GM12878 (cell line): ENCODE measurements around the gene HMGCL. TPM values are rescaled to one million over a fixed set of nuclear protein-coding genes. Genes with fewer than 3 reads are reported as not detected.

ENCODE experiments used
- BCLAF1 ChIP-seq: fragments of 450-650 bp; IDR thresholded peaks from 2 replicates; pipeline ENCODE4 v1.6.1; 2017; ENCODE audit warnings: antibody characterized with exemption, mild to moderate bottlenecking, moderate library complexity
- BRCA1 ChIP-seq: IDR thresholded peaks from 2 replicates; pipeline ENCODE4 v1.6.1; 2011; ENCODE audit warnings: low read depth, low read length, improper control_type of control experiment
- CEBPB ChIP-seq, 2 experiments: fragments of 150-350 bp in 1 of 2; IDR thresholded peaks; 2 replicates each; pipeline ENCODE4 v1.6.1; 2012 to 2014; ENCODE audit warnings: low read depth in 2 of 2, low read length in 2 of 2, borderline replicate concordance in 1 of 2, inconsistent platforms in 1 of 2
- CEBPZ ChIP-seq: fragments of 150-350 bp; IDR thresholded peaks from 2 replicates; pipeline ENCODE4 v1.6.1; 2016; ENCODE audit warnings: low read depth, low read length
- CUX1 ChIP-seq: IDR thresholded peaks from 2 replicates; pipeline ENCODE4 v1.6.1; 2012; ENCODE audit warnings: improper control_type of control experiment, low read depth, low read length; ENCODE audit not compliant: insufficient replicate concordance
- EGR1 ChIP-seq, 2 experiments: IDR thresholded peaks; 1 replicate in 1 of 2; 2 replicates in 1 of 2; pipeline ENCODE4 v1.6.1; 2011 to 2012; ENCODE audit warnings: low read depth in 2 of 2, low read length in 2 of 2, borderline replicate concordance in 1 of 2, mild to moderate bottlenecking in 1 of 2, moderate library complexity in 1 of 2
- EZH2 ChIP-seq: IDR thresholded peaks from 2 replicates; pipeline ENCODE4 v1.6.1; 2012; ENCODE audit warnings: low read depth, mild to moderate bottlenecking, control low read depth, inconsistent platforms, low read length, borderline replicate concordance; ENCODE audit not compliant: control insufficient read depth
- GABPA ChIP-seq: IDR thresholded peaks from 2 replicates; pipeline ENCODE4 v1.6.1; 2014; ENCODE audit warnings: antibody characterized with exemption, low read depth, mild to moderate bottlenecking, inconsistent platforms
- IKZF2 ChIP-seq, 2 experiments: fragments of 450-650 bp; IDR thresholded peaks; 2 replicates each; pipeline ENCODE4 v1.6.1; 2017; ENCODE audit warnings: mild to moderate bottlenecking in 2 of 2, moderate library complexity in 2 of 2
- PML ChIP-seq: IDR thresholded peaks from 2 replicates; pipeline ENCODE4 v1.6.1; 2012; ENCODE audit warnings: low read length, inconsistent platforms
- POLR2AphosphoS5 ChIP-seq: IDR thresholded peaks from 2 replicates; pipeline ENCODE4 v1.6.1; 2011; ENCODE audit warnings: mild to moderate bottlenecking, low read length, inconsistent platforms
- RBBP5 ChIP-seq: fragments of 200-600 bp; sonication (generic); conservative IDR thresholded peaks from 2 replicates; pipeline ENCODE4 v1.6.1; 2016
- SMAD1 ChIP-seq: fragments of 450-650 bp; IDR thresholded peaks from 2 replicates; pipeline ENCODE4 v1.6.1; 2018; ENCODE audit warnings: mild to moderate bottlenecking, low read depth; ENCODE audit not compliant: partially characterized antibody
- TBL1XR1 ChIP-seq: IDR thresholded peaks from 2 replicates; pipeline ENCODE4 v1.6.1; 2012; ENCODE audit warnings: low read depth, low read length, improper control_type of control experiment
- ZNF24 ChIP-seq: fragments of 450-650 bp; IDR thresholded peaks from 2 replicates; pipeline ENCODE4 v1.6.1; 2017; ENCODE audit warnings: antibody characterized with exemption, mild to moderate bottlenecking
- ZSCAN29 ChIP-seq: fragments of 450-650 bp; IDR thresholded peaks from 2 replicates; pipeline ENCODE4 v1.6.1; 2017; ENCODE audit warnings: mild to moderate bottlenecking, moderate library complexity
- polyA plus RNA-seq, 11 experiments: library from polyadenylated mRNA; depleted of rRNA in 4 of 11; unstranded in 6 of 11; stranded (reverse) in 5 of 11; fragments of >200 nt; fragmentation: Nextera tagmentation in 4 of 11; fragmentation: Illumina TruSeq in 1 of 11; extraction: Ambion mirVana in 4 of 11; extraction: Trizol in 1 of 11; gene quantifications; 1 replicate in 1 of 11; 2 replicates in 10 of 11; pipeline versions ENCODE4 v1.2.1 to v1.2.3, GENCODE V29; 2011 to 2016; ENCODE audit warnings: inconsistent platforms in 2 of 11, missing spikeins in 2 of 11, low read depth in 1 of 11
- total RNA-seq, 4 experiments: library from RNA; depleted of rRNA in 3 of 4; stranded (reverse); fragments of >200 nt in 3 of 4; fragmentation: Illumina TruSeq in 1 of 4; extraction: Trizol in 1 of 4; gene quantifications; 2 replicates each; pipeline versions ENCODE4 v1.2.1 to v1.2.3, GENCODE V29; 2013 to 2021

The HMGCL gene
- total and polyA plus RNA-seq, 10 of the 15 experiments (the other 5 are each of a cell fraction or from before 2014, with no cell fraction given): 29.4 to 127 (median 36.4) TPM

GRCh38 chr1:23825076-23825761 lies at the start of gene HMGCL (continued):
- TF ChIP-seq CEBPZ (no peak), BRCA1 (no peak), EZH2 (no peak), GABPA (no peak), ZNF24 (no peak), CUX1 (peak; percentile 53), RBBP5 (no peak), PML (peak; percentile 71; the same call in 1 of the 2 replicates), CEBPB (IDR thresholded peaks at IDR 0.05; ENCODE audit: borderline replicate concordance in 1 of 2, low read depth in 2 of 2, low read length in 2 of 2) (no peak), ZSCAN29 (no peak), EGR1 (IDR thresholded peaks at IDR 0.05; ENCODE audit: borderline replicate concordance in 1 of 2, low read depth in 2 of 2, low read length in 2 of 2) (peak in 1 of 2 experiments; percentile 96; a peak in 2 of 3 replicates), BCLAF1 (no peak), SMAD1 (no peak), TBL1XR1 (0 out of 2 replicates have a peak, but pooled peaks have one; percentile 30), IKZF2 (IDR thresholded peaks at IDR 0.05) (peak in 1 of 2 experiments; percentile 26; a peak in 1 of 4 replicates), POLR2AphosphoS5 (peak; percentile 97)
